ENCODE data around the gene LHPP. TPM values are rescaled to one million over a fixed set of nuclear protein-coding genes. Genes with fewer than 3 reads are reported as not detected.

Gene LHPP
- total and polyA plus RNA-seq, 4 experiments from 2014 or later: 17.9 to 22.4 (median 19.2) TPM

DNA sequence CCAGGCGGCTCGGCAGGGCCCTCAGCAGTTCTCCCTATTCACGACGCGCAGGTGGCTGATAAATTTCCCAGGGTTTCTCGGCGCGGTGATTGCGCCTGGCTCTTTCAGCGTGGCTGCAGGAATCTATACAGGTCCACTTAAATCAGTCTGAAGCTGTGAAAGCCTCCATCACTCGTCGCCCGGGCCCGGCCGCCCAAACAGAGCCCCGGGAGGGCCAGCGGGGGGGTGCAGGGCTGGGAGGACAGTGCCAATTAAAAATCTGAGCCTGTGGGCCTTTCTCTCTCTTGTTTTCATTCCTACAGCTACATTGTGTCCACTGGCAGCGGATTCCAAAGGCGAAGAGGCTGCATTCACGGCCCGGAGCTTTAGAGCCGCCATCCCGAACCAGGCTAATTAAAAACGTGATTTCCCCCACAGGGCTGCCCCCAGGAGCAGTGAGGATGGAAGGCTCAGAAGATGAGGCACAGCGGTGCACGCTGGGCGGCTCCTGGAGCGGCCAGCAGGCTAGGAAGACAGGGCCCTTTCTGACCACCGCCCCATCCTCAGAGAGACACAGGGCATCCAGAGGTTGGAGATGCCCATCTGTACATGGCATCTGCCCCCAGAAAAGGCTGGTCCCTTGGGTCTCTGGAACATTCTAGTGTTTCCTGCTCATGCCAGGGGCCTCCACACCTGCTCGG, 181.8 kb downstream of the LHPP start:
- peak overlapping the region in 1 of 8 donors; percentile 44 for H3K4me3 Mint-ChIP-seq
- H3K36me3 ChIP-seq (ENCODE audit: insufficient read depth, low read length): peaks cover 12% of the 10 kb centered on the region
- H3K4me1 ChIP-seq (ENCODE audit: insufficient read depth, low read length): peaks cover 95% of the 10 kb centered on the region
- intact Hi-C loops (cut with micrococcal nuclease): no loop called here
- H3K27me3 ChIP-seq (ENCODE audit: insufficient read depth, low read length): no peaks in the 10 kb centered on the region
- peaks cover 0 to 2% (median 0%) of the 10 kb centered on the region in 8 donors for H3K9me3 Mint-ChIP-seq
- H3K27ac Mint-ChIP-seq: peak overlapping the region in 5 of 7 donors; percentile 59 to 95 (median 88)
- H3K4me3 ChIP-seq (ENCODE audit: low read length in 2 of 2): no peak overlapping the region
- ChIA-PET POLR2A (ENCODE audit: partially characterized antibody) (interaction anchor here (0.8 to 15.2 kb wide), 7 partner anchors 14 to 98 kb away, joined by 3 to 439 read pairs (median 4); no protein-coding TSS in a partner anchor), CTCF (ENCODE audit: partially characterized antibody) (interaction anchor here (0.8 to 10.4 kb wide), 10 partner anchors 17 to 113 kb away, joined by 3 to 186 read pairs (median 8); no protein-coding TSS in a partner anchor)
- peaks cover 60 to 100% (median 87%) of the 10 kb centered on the region in 4 donors for H3K4me1 Mint-ChIP-seq
- H3K27ac ChIP-seq (ENCODE audit: low read depth, low read length): no peak overlapping the region
- DNase-seq: peak in 1 of 5 donors; percentile 33
- no peaks in the 10 kb centered on the region for H3K27me3 Mint-ChIP-seq
- H3K9me3 ChIP-seq (ENCODE audit: control insufficient read depth in 1 of 2, low read length in 2 of 2): no peaks in the 10 kb centered on the region
- H3K36me3 Mint-ChIP-seq: peaks cover 7 to 23% of the 10 kb centered on the region in 2 donors

DNA sequence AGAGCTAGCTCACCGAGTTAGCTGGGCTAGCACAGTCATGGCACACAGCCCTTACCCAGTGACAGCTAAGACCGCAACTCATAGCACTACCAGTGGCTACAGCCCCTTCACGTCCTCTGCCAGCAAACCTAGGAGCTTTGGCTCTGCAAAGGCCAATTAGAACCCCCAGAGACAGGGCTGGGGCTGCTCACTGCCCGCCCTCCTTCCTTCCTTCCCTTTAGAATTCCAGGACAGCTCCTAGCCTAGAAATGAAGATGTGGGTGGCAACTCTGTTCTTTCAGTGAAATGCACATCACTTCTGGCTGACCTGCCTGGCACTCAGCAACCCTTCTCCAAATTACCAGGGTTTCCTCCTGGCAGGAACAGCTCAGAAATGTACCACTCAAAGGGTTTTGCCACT, 182.6 kb downstream of the LHPP start:
- Histone ChIP-seq H3K27me3 (ENCODE audit: insufficient read depth, low read length) (no peaks in the 10 kb centered on the region), H3K4me3 (ENCODE audit: low read length in 2 of 2) (no peak overlapping the region), H3K27ac (ENCODE audit: low read depth, low read length) (peak overlapping the region; percentile 0), H3K4me1 (ENCODE audit: insufficient read depth, low read length) (peaks cover 95% of the 10 kb centered on the region), H3K36me3 (ENCODE audit: insufficient read depth, low read length) (peaks cover 12% of the 10 kb centered on the region), H3K9me3 (ENCODE audit: control insufficient read depth in 1 of 2, low read length in 2 of 2) (no peaks in the 10 kb centered on the region)
- POLR2A ChIA-PET (ENCODE audit: partially characterized antibody): interaction anchor here (0.7 to 15.2 kb wide), 8 partner anchors 15 to 97 kb away, joined by 3 to 439 read pairs (median 4); no protein-coding TSS in a partner anchor
- no peaks in the 10 kb centered on the region for H3K27me3 Mint-ChIP-seq
- intact Hi-C loops (cut with micrococcal nuclease): no loop called here
- H3K4me3 Mint-ChIP-seq: peak overlapping the region in 3 of 8 donors; percentile 17 to 42 (median 35)
- peaks cover 7 to 26% of the 10 kb centered on the region in 2 donors for H3K36me3 Mint-ChIP-seq
- peak in 1 of 5 donors; percentile 13 for DNase-seq
- CTCF ChIA-PET (ENCODE audit: partially characterized antibody): interaction anchor here (1.2 to 10.4 kb wide), 8 partner anchors 18 to 114 kb away, joined by 3 to 186 read pairs (median 10); no protein-coding TSS in a partner anchor
- peak overlapping the region in 6 of 7 donors; percentile 59 to 92 (median 80) for H3K27ac Mint-ChIP-seq
- H3K4me1 Mint-ChIP-seq: peaks cover 68 to 100% (median 89%) of the 10 kb centered on the region in 4 donors
- H3K9me3 Mint-ChIP-seq: peaks cover 0 to 2% (median 0%) of the 10 kb centered on the region in 8 donors

DNA sequence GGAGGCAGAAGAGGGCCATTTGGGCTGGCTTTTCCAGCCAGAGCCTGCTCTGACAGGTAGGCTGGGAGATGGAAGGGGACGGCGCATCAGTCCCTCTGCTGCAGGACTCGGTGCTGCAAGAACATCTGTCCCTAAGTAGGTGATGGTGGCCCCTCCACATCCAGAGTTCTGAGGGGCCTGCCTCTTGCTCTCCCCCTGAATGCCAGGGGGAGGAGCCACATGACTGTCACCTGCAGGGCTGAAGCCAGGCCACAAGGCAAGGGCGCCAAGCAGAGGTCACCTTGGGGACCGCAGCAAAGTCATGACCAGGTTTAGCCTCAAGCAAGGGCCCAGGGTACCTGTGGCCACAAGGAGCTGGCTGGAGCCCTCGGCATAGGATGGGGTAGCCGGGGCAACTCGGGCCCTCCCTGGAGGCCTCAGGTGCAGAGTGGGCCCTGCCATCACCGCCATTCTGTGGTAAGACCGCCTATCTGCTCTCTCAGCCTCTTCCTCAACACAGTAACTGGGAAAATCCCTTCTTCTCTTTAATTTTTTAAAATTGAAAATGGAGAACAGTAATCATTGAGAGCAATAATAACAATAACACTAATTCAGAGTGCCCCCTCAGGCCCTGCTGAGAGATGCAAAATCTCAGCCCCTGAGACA, 183.3 kb downstream of the LHPP start:
- intact Hi-C loops (cut with micrococcal nuclease): no loop called here
- H3K9me3 Mint-ChIP-seq: peaks cover 0 to 2% (median 0%) of the 10 kb centered on the region in 8 donors
- DNase-seq: peak in 1 of 5 donors; percentile 28
- peak overlapping the region in 3 of 8 donors; percentile 15 to 35 (median 35) for H3K4me3 Mint-ChIP-seq
- H3K36me3 Mint-ChIP-seq: peaks cover 7 to 26% of the 10 kb centered on the region in 2 donors
- H3K27me3 Mint-ChIP-seq: no peaks in the 10 kb centered on the region
- peaks cover 70 to 100% (median 90%) of the 10 kb centered on the region in 4 donors for H3K4me1 Mint-ChIP-seq
- peaks cover 12% of the 10 kb centered on the region for H3K36me3 ChIP-seq (ENCODE audit: insufficient read depth, low read length)
- H3K27me3 ChIP-seq (ENCODE audit: insufficient read depth, low read length): no peaks in the 10 kb centered on the region
- H3K4me1 ChIP-seq (ENCODE audit: insufficient read depth, low read length): peaks cover 95% of the 10 kb centered on the region
- ChIA-PET POLR2A (ENCODE audit: partially characterized antibody) (interaction anchor here (1.0 to 15.2 kb wide), 7 partner anchors 16 to 96 kb away, joined by 3 to 439 read pairs (median 8); no protein-coding TSS in a partner anchor), CTCF (ENCODE audit: partially characterized antibody) (interaction anchor here (1.3 to 10.4 kb wide), 6 partner anchors 14 to 114 kb away, joined by 4 to 186 read pairs (median 27); no protein-coding TSS in a partner anchor)
- H3K27ac ChIP-seq (ENCODE audit: low read depth, low read length): peak overlapping the region; percentile 3
- no peaks in the 10 kb centered on the region for H3K9me3 ChIP-seq (ENCODE audit: control insufficient read depth in 1 of 2, low read length in 2 of 2)
- H3K4me3 ChIP-seq (ENCODE audit: low read length in 2 of 2): no peak overlapping the region
- H3K27ac Mint-ChIP-seq: peak overlapping the region; percentile 55 to 92 (median 77)

DNA sequence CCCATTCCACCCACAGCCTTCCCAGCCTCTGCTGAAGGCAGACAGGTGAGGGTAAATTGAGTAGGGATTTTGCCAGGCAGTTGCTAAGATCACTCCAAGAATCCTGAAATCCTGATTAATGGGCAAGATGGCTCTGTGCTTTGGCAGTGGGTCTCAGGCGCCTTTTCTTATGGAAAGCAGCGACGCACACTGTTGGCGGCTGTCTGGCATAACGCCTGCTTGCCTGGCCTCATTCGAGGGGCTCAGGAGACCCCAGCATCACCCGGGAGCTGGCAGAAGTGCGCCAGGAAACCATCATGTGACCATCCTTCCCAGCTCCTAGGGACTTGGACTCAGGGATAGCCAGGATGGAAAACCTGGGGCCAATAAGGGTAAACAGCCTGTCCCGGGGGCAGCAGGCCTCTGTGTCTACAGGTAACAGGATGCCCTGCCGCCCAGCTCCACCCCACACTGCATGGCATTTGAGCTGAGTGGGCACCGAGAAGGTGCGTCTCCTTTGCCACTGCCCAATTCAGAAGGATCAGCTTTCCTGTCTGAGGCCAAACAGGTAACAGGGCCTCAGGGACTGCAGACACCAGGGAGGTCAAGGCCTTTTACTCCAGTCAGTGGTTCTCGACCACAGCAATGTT, 184.0 kb downstream of the LHPP start:
- POLR2A ChIA-PET (ENCODE audit: partially characterized antibody): interaction anchor here (0.8 to 15.2 kb wide), 8 partner anchors 8 to 96 kb away, joined by 3 to 439 read pairs (median 5); no protein-coding TSS in a partner anchor
- peak overlapping the region; percentile 92 to 99 (median 95) for H3K27ac Mint-ChIP-seq

DNA sequence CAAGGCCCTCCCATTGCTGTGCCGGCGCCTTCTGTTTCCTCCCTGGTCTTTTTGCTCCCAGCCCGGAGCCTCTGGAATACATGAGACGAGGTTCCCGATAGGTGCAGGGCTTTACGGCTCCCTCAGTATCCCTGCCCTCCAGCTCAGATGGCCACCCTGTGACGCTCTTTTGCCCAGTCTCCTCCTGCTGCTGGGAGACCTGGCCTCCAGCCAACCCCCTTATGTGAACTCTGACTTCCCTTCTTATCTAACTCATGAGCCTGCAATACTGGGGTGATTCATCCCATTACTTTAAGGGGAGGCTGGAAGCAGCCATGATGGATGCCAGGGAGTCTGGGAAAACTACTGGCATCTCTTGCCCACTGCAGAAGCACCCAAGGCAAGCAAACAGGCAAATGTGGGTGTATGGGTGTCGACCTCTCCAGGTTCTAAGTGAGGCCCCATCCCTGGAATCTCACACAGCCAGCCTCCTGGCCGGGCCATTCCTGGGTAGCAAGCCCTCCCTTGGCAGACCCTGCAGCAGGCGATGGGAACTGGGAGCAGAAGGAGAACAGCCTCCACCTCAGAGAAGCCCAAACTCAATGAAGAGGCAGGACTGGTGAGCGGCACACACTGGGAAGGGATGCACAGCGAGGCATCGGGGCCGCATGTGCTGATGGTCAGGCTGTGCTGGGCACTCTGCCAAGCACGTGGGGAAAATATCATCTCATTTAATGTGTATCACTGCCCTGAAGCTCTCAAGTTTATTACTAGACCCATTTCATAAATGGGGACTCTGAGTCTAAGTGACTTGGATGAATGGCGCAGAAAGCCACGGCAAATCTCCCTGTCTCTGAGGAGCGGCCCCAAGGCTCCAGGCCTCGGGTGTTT, 185.1 kb downstream of the LHPP start:
- Histone ChIP-seq H3K36me3 (ENCODE audit: insufficient read depth, low read length) (peaks cover 12% of the 10 kb centered on the region), H3K27me3 (ENCODE audit: insufficient read depth, low read length) (no peaks in the 10 kb centered on the region), H3K9me3 (ENCODE audit: control insufficient read depth in 1 of 2, low read length in 2 of 2) (no peaks in the 10 kb centered on the region), H3K27ac (ENCODE audit: low read depth, low read length) (peak overlapping the region; percentile 79), H3K4me3 (ENCODE audit: low read length in 2 of 2) (peak overlapping the region in 1 of 2 donors; percentile 34), H3K4me1 (ENCODE audit: insufficient read depth, low read length) (peaks cover 95% of the 10 kb centered on the region)
- Mint-ChIP-seq H3K27me3 (no peaks in the 10 kb centered on the region), H3K27ac (peak overlapping the region; percentile 92 to 99 (median 96)), H3K4me3 (peak overlapping the region; percentile 45 to 88 (median 80)), H3K4me1 (peaks cover 70 to 100% (median 88%) of the 10 kb centered on the region in 4 donors), H3K9me3 (no peaks in the 10 kb centered on the region), H3K36me3 (peaks cover 7 to 23% of the 10 kb centered on the region in 2 donors)
- DNase-seq: peak in 1 of 5 donors; percentile 7
- ChIA-PET CTCF (ENCODE audit: partially characterized antibody) (interaction anchor here (0.8 to 10.6 kb wide), 30 partner anchors 9 to 117 kb away, joined by 3 to 200 read pairs (median 7); no protein-coding TSS in a partner anchor), POLR2A (ENCODE audit: partially characterized antibody) (interaction anchor here (0.7 to 15.2 kb wide), 21 partner anchors 8 to 145 kb away, joined by 3 to 439 read pairs (median 15); partner anchors contain the start of genes EEF1AKMT2 and FAM53B)
- intact Hi-C loops (cut with micrococcal nuclease): loop anchor here (1.0 kb wide), 1 partner anchor 95 kb away; no protein-coding TSS in a partner anchor

More for the DNA sequence above, 184.0 kb downstream of the LHPP start:
- no peaks in the 10 kb centered on the region for H3K27me3 Mint-ChIP-seq
- peak overlapping the region; percentile 79 for H3K27ac ChIP-seq (ENCODE audit: low read depth, low read length)
- CTCF ChIA-PET (ENCODE audit: partially characterized antibody): interaction anchor here (0.8 to 10.6 kb wide), 10 partner anchors 9 to 100 kb away, joined by 3 to 200 read pairs (median 34); no protein-coding TSS in a partner anchor
- peak overlapping the region in 3 of 8 donors; percentile 35 to 63 (median 62) for H3K4me3 Mint-ChIP-seq
- no peak overlapping the region for H3K4me3 ChIP-seq (ENCODE audit: low read length in 2 of 2)
- H3K36me3 ChIP-seq (ENCODE audit: insufficient read depth, low read length): peaks cover 12% of the 10 kb centered on the region
- H3K27me3 ChIP-seq (ENCODE audit: insufficient read depth, low read length): no peaks in the 10 kb centered on the region
- peaks cover 7 to 28% of the 10 kb centered on the region in 2 donors for H3K36me3 Mint-ChIP-seq
- intact Hi-C loops (cut with micrococcal nuclease): no loop called here
- peak in 1 of 5 donors; percentile 20 for DNase-seq
- peaks cover 70 to 100% (median 89%) of the 10 kb centered on the region in 4 donors for H3K4me1 Mint-ChIP-seq
- no peaks in the 10 kb centered on the region for H3K9me3 ChIP-seq (ENCODE audit: control insufficient read depth in 1 of 2, low read length in 2 of 2)
- peaks cover 95% of the 10 kb centered on the region for H3K4me1 ChIP-seq (ENCODE audit: insufficient read depth, low read length)
- peaks cover 0 to 2% (median 0%) of the 10 kb centered on the region in 8 donors for H3K9me3 Mint-ChIP-seq

Measured in CD4-positive, alpha-beta memory T cell (primary cell).